Medulla oblongata (tissue), 1 donor: ENCODE results near the gene COCH.
"Not testable (repeated sequence)": the region's sequence is repeated elsewhere in the genome, so short reads cannot be mapped to it uniquely, and the experiment has no call there.

Experiments
- DNase-seq: peaks from one replicate; pipeline ENCODE4 v3.0.0-alpha.2; 2015; ENCODE audit errors: extremely low spot score

Gene COCH

DNA sequence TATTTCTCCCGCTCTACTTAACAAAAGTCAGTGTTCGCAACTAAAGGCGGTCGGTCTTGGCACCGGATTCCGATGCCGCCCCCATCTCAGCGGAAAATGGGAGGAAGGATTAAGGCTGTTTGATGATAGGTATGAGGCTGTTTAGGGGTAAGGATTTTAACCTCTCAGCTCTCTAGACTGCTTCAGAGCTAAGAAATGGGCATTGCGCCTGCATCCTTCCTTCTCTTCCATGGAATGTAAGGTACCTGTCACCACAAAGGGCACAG lies 1.4 kb downstream of the COCH start:
- DNase-seq, result no peak

DNA sequence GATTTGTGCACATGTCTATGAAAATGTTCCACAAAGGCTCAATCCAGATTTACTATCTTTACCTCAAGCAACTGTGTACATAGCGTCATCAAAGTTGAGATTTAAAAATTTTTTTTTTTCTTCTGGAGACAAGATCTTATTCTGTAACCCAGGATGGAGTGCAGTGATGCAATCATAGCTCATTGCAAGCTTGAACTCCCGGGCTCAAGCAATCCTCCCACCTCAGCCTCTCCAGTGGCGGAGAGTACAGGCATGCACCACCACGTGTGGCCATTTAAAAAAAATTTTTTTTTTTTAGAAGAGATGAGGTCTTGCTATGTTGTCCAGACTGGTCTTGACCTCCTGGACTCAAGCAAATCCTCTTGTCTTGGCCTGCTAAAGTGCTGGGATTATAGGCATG lies 2.3 kb downstream of the COCH start:
- no peak for DNase-seq

DNA sequence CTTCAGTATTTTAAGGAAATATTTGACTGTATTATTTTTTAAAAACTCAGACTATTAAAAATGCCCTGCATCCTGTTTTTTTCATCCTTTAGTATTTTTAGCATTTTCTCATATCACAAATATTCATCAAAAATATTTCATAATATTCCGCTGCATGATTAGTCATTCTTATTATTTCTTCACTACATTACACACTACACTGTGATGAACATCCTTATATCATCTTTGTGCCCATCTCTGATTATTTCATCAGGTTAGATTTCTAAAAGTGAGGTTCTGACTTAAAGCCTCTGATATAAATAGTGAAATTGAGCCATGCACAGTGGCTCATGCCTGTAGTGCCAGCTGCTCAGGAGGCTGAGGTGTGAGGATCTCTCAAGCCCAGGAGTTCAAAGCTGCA lies 8.1 kb downstream of the COCH start:
- no peak for DNase-seq

DNA sequence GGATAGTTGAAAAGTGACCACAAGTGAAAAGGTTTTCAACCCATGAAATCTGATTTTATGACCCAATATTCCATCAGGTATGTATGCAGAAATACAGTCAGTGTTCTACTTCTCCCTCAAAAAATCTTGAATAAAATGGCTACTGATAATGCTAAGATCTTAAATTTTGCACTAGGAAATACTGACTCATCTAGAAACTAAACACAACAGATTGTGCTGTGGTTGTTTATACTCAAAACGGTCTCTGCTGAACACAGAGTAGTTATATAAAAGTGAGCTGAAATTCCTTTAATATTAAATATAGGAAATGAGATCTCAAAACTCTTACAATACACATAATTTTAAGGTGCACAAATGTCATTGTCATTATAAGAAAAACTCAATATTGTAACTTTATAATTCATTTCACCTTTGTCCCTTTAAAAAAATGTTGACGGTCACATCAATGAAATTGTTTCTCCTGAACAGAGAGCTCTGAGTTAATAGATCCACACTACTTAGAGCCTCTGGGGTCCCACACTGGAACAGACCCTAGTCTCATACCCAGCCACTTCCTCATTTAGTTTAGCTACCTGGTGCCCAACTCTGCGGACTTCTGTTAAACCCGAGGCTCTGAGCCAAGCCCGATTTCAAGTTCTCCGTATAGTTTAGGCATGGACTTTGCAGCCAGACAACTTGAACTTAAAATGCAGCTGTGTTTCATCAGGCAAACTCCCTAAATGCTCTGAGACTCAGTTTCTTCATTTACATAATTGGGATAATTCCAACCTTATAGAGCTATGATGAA lies 9.3 kb downstream of the COCH start:
- DNase-seq, result no peak

DNA sequence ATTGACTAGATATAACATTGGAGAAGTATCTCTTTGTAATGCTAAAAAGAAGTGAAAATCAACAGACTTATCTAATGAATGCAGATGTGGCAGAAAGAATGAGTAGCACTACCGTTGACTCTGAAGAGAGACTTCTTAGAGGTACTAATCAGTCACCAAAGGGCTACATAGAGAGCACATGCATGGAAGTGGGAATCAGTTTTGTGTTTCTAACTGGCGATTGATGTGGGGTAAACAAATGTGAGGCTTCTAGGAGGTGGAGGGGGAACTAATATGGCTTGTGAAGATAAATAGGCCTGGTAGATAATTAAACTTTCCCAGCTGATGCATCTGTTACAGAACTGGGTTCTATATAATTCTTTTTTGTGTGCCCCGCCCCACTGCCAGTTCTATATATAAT lies 10.5 kb downstream of the COCH start:
- no peak for DNase-seq

DNA sequence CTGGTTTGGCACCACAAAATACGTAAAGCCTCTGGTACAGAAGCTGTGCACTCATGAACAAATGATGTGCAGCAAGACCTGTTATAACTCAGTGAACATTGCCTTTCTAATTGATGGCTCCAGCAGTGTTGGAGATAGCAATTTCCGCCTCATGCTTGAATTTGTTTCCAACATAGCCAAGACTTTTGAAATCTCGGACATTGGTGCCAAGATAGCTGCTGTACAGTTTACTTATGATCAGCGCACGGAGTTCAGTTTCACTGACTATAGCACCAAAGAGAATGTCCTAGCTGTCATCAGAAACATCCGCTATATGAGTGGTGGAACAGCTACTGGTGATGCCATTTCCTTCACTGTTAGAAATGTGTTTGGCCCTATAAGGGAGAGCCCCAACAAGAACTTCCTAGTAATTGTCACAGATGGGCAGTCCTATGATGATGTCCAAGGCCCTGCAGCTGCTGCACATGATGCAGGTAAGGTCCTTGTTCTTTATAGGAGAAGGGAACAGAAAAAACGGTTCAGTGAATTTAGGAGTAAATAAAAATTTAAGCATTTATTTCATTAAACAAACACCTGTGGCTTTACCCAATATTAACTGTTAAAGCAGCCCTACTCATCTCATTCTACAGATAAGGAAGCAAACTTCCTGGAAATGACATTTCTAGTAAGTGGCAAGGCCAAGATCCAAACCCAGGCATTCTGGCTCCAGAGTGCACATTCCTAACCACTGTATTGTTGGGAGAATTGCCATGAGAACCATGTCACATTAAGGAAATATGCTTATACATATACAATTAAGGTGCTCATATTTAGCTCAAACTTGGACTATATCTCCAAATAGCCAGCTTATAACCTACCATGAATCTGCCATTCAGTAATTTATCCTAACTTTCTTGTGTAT lies 11.7 kb downstream of the COCH start:
- no peak for DNase-seq

DNA sequence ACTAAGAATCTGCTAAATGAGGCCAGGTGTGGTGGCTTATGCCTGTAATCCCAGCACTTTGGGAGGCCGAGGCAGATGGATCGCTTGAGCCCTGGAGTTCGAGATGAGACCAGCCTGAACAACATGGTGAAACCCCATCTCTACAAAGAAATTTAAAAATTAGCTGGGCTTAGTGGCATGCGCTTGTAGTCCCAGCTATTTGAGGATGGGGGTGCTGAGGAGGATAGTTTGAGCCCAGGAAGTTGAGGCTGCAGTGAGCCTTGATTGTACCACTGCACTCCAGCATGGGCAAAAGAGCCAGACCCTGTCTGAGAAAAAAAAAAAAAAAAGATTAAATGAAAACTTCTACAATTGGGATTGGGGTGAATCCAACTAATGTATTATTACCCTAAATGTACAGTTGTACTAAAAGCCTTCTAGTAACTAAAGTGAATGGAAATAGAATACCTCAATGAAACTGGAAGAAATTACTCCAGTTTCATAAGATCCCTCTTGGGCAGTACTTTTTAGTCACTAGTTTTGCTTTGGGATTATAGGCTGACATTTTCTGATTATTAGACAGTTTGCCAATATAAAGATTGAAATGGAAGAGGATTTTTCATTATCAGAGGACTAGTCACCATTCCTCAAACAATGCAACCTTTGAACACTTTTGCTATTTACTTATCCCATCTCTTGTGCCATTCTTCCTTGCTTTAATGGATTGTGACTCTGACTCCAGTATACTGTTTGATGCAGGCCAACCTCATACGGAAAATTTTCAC lies 14.3 kb downstream of the COCH start:
- DNase-seq, result no peak

DNA sequence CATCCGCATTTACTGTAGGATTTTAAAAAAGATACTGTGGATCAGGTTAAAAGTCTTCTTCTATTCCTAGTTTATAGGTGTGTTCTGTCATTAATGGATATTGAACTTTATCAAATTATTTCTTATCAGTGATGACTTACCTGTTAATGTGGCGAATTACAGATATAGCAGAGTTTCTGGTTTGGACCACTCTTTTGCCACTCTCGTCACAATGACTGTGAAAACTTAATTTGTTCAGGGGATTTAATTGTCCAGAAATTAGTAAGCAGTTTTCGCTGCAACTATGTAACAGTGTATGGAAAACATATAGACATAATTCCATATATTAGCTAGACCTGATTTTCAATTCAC lies 14.9 kb downstream of the COCH start:
- no peak for DNase-seq

DNA sequence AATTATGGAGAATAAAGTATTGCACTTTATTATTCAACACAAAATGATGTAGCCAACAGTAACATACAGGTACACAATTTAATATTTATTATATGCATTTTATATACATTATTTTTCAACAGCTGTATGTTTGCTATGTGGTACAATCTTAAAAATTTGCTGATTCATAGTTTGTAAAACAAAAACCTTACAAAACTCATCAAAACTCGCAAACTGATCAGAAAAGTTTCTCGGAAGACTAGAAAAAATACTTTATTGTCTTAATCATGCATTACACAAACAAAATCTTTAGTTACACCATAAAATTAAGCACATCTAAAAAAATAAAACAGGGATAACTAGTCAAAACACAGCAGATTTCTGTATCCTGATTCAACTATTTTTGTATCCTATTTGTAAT lies 19.5 kb downstream of the COCH start:
- no peak for DNase-seq

DNA sequence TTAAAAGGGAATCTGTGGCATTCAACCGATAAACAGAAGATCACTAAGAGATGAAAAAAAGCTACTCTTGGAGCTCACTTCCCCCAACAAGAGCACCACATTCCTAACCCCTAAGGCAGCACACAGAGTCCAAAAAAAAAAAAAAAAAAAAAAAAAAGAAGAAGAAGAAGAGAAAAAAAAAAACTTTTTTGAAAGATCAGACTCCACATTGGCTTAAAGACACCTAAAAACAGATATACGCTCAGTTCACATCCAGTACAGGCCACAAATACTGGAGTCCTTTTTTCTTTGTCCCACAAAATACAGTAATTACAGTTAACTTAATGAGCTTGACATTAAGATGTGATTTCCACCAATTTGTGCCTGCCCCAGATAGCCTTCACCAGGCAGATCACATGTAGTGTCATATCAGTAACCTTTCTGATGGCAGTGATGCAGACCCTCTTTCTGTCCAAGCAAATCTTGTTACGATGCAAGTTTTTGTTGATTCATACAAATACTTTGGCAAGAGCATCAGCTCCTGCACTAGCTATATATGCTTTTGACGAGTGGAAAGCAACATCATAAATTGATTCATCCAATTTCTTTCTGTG lies 20.7 kb downstream of the COCH start:
- no peak for DNase-seq

DNA sequence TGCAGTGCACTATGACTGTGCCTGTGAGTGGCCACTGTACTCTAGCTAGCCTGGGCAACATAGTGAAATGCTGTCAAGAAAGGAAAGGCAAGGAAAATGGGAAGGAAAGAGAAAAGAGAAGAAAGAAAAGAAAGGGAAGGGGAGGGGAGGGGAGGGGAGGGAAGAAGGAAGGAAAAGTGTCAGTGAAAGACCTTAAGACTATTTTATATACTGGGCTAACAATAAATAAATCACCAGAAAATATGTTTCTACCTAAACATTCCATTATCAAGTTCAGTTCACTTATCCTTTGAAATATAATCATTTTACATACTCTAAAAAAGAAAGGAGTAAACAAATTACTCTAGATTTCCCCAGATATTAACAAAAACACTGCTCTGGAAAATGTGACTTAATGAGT lies 22.1 kb downstream of the COCH start:
- no peak for DNase-seq

DNA sequence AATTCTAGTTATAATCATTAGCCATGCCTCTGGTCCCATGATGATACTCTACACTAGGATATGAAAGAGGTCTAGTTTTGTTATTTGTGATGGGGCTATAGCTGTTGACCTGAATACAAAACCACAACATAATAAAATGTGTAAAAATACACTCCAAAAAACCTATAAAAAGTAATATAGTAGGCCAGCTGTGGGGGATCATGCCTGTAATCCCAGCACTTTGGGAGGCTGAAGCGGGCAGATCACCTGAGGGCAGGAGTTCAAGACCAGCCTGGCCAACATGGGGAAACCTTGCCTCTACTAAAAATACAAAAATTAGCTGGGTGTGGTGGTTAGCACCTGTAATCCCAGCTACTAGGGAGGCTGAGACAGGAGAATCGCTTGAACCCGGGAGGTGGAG lies 22.8 kb downstream of the COCH start:
- DNase-seq, result not testable (repeated sequence)

DNA sequence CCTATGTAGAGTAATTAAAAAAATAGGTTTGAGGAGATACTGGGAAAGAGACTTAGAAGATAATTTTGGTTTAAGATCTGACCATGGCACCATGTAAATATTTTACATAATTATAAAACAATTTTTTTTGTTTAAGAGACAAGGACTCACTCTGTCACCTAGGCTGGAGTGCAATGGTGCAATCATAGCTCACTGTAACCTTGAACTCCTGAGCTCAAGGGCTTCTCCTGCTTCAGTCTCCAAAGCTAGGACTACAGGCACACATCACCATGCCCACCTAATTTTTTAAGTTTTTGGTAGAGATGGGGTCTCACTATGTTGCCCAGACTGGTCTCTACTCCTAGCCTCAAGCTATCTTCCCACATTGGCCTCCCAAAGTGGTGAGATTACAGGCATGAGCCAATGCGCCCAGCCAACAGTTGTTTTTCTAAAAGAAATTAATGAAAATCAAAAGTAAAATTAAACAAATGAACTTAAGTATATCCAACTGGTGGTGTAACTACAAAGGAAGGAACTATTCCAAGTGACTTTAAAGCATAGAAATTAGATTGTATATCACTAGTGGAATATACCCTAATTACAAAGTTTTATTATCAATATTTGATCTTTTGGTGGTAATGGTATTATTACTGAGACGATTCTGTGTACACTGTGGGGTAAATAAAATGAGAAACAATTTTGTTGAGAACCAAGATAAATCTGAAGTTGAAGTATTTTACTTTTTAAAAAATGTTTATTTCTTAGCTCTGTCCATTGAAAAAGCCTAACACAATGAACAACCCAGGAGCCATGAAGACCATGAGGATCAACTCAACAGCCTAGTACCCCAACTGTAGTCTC lies 29.1 kb downstream of the COCH start:
- DNase-seq, result no peak

DNA sequence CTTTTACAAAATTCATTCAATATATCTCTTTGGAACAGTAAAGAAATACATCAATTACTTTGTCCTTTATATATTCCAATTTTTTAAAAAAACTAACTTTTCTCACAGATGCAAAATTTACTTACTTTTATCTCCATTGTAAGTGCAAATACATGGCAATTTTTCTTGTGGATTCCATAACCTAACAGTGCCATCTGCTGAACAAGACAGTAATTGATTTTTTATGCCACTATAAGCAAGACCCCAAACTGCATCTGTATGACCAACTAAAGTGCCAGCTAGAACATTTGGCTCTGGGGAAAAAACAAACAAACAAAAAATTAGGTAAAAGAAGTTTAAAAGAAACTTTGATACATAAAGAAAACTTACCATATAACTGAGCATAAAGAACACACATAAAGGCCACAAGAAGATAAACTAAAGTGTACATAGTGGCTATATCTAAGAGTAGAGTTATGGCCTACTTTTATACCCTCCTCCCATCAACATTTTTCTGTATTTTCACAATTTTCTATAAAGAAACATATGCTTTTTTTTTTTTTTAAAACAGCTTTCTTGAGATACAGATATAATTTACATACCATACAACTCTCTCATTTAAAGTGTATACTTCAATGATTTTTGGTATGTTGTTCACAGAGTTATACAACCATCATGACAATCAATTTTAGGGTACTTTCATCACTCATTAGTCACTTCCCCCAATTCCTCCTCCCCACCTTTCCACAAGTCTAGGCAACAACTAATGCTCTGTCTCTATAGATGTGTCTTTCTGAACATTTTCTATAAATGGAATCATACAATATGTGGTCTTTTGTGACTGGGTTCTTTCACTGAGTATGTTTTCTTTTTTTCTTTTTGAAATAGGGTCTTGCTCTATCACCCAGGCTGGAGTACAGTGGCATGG lies 32.6 kb downstream of the COCH start:
- DNase-seq, result peak; percentile 11

DNA sequence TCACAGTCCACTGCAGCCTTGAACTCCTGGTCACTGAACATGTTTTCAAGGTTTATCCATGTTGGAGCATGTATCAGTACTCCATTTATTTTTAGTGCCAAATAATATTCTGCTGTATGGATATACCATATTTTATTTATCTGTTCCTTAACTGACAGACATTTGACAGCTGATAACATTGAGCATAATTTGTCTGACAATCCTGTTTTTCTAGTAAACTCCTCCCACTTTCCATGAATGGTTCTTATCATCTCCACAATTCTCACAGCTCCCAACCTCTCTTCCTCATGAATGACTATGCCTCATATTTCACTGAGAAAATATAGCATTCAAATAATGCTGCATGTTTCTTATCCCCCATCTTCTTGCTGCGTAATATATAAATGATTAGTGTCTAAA lies 33.3 kb downstream of the COCH start:
- no peak for DNase-seq

DNA sequence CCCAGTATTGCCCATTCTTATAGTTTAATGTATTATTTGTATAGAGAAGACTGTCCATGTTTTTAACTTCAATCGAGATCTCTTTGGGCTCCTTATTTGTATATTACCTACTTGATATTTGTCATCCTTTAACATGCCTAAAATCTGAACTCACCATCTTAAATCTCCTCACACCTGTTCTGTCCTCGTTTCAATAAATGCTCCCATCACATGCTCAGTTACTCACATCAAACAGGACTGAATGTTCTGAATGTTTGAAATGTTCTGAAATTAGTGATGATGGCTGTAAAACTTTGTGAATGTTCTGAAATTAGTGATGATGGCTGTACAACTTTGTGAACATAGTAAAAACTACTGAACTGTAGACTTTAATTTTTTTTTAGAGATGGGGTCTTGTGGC lies 34.5 kb downstream of the COCH start:
- no peak for DNase-seq

DNA sequence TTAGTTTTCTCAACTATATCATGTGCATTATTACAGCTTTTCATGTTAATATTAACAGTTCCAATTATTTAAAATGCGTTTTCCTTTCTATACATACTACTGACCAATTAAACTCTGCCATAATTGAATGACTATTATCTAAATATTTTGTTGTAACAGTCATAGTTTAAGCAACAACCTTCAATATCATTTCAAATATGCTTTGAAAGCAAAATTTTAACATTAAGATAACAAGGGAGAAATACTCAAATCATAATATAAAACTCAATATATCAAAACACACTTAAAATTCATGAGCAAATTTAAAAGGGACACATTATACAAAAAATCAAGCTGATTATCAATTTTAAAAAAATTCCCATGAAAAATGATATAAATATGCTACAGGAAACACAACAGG lies 40.5 kb downstream of the COCH start:
- no peak for DNase-seq

DNA sequence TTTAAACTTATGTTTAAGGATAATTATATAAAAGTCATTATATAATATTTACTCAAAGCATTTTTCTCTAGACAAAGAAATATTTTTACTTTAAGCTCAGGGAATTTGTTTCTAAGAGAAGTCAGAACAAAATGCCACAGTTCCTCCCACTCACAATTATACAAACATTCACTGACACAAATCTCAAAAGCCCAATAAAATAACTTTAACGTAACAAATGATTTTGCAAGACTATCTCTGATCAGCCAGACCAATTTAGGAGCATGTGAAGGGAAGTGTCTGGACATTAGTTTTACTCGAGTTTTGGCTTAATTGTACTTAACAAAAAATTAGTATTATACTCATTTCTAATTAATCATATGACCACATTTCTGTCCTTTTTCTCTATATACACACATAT lies 41.2 kb downstream of the COCH start:
- no peak for DNase-seq

DNA sequence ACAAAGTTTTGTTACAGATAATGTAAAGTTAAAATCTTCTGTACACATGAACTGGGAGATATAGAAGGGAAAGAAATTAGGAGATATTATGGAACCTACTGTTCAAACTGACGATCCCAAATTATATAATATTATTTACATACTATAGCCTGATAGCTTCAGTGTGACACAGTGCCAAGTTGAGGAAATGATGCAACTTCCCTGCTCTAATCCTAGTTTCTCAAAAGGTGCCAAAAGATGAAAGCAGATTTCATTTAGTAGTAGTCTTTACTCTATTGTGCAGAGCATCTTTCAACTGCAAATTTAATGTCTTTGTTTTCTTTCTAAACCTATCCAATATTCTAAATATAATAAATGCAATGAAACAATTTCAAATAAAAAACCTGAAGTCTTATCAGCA lies 46.9 kb downstream of the COCH start:
- DNase-seq, result no peak

DNA sequence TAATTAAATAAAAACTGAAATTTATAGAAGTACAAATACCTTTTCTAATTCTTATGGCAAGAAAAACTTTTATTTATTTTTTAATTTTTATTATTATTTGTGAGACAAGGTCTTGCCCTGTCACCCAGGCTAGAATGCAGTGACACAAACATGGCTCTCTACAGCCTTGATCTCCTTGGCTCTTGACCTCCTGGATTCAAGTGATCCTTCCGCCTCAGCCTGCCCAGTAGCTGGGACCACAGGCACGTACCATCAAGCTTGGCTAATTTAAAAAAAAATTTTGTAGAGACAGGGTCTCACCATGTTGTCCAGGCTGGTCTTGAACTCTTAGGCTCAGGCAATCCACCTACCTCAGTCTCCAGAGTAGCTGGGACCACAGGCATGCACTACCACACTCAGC lies 47.4 kb downstream of the COCH start:
- DNase-seq, result no peak
